Neuronal stem cell (in vitro differentiated cells): ENCODE measurements around the gene SCRN2.

Experiments used
- DNase-seq: peaks from one replicate; pipeline ENCODE4 v3.0.0-alpha.2; 2013; ENCODE audit warnings: low spot score
- H2AFZ ChIP-seq: one replicate; pipeline ENCODE4 v1.6.1; 2013; ENCODE audit warnings: mild to moderate bottlenecking, low read length, inconsistent platforms
- H2AK5ac ChIP-seq: 2 replicates; pipeline ENCODE4 v1.6.1; 2013; ENCODE audit warnings: low read depth, mild to moderate bottlenecking, inconsistent platforms, low read length, moderate library complexity, mixed read lengths
- H2BK120ac ChIP-seq: 2 replicates; pipeline ENCODE4 v1.6.1; 2013; ENCODE audit warnings: low read depth, mild to moderate bottlenecking, inconsistent platforms, low read length, moderate library complexity, mixed read lengths
- H2BK12ac ChIP-seq: one replicate; pipeline ENCODE4 v1.6.1; 2013; ENCODE audit warnings: low read length, inconsistent platforms
- H2BK15ac ChIP-seq: 2 replicates; pipeline ENCODE4 v1.6.1; 2013; ENCODE audit warnings: mild to moderate bottlenecking, low read length, inconsistent platforms, mixed read lengths
- H2BK5ac ChIP-seq: one replicate; pipeline ENCODE4 v1.6.1; 2013; ENCODE audit warnings: inconsistent platforms, mild to moderate bottlenecking, low read length, moderate library complexity
- H3K14ac ChIP-seq: one replicate; pipeline ENCODE4 v1.6.1; 2013; ENCODE audit warnings: low read length, inconsistent platforms
- H3K18ac ChIP-seq: 2 replicates; pipeline ENCODE4 v1.6.1; 2013; ENCODE audit warnings: low read length, inconsistent platforms
- H3K23ac ChIP-seq: 2 replicates; pipeline ENCODE4 v1.6.1; 2013; ENCODE audit warnings: low read depth, mild to moderate bottlenecking, mixed read lengths, low read length, inconsistent platforms; ENCODE audit not compliant: poor library complexity
- H3K27ac ChIP-seq: replicated peaks from 3 replicates; pipeline ENCODE4 v1.5.1; 2013; ENCODE audit warnings: low read length, inconsistent platforms
- H3K27me3 ChIP-seq, 3 experiments: 2 replicates each; pipeline ENCODE4 v1.6.1; 2013; ENCODE audit warnings: low read length in 3 of 3, mild to moderate bottlenecking in 2 of 3, inconsistent platforms in 1 of 3, low read depth in 1 of 3, mixed read lengths in 1 of 3, moderate library complexity in 1 of 3; ENCODE audit not compliant: control insufficient read depth in 3 of 3, insufficient read depth in 3 of 3
- H3K36me3 ChIP-seq, 2 donors: replicated peaks in 1 of 2; 2 replicates each; pipeline ENCODE4 v1.6.1; 2013; ENCODE audit warnings: low read length in 2 of 2; ENCODE audit not compliant: control insufficient read depth in 2 of 2, insufficient read depth in 2 of 2
- H3K4ac ChIP-seq: 2 replicates; pipeline ENCODE4 v1.6.1; 2013; ENCODE audit warnings: inconsistent platforms, mild to moderate bottlenecking, low read length, moderate library complexity
- H3K4me1 ChIP-seq, 2 donors: 1 replicate in 1 of 2; 2 replicates in 1 of 2; pipeline ENCODE4 v1.6.1; 2013; ENCODE audit warnings: low read length in 2 of 2, low read depth in 1 of 2; ENCODE audit not compliant: control insufficient read depth in 2 of 2, insufficient read depth in 1 of 2
- H3K4me2 ChIP-seq: one replicate; pipeline ENCODE4 v1.6.1; 2013; ENCODE audit warnings: mild to moderate bottlenecking, low read length, inconsistent platforms; ENCODE audit not compliant: insufficient read depth, poor library complexity, severe bottlenecking
- H3K4me3 ChIP-seq, 2 donors: 2 replicates each; pipeline ENCODE4 v1.5.1; 2013; ENCODE audit warnings: low read length in 2 of 2, mild to moderate bottlenecking in 2 of 2, inconsistent platforms in 1 of 2, moderate library complexity in 1 of 2
- H3K79me1 ChIP-seq: one replicate; pipeline ENCODE4 v1.6.1; 2013; ENCODE audit warnings: low read depth, mild to moderate bottlenecking, inconsistent platforms, low read length, moderate library complexity
- H3K9ac ChIP-seq: one replicate; pipeline ENCODE4 v1.6.1; 2013; ENCODE audit warnings: mild to moderate bottlenecking, low read depth, low read length, inconsistent platforms; ENCODE audit not compliant: poor library complexity
- H3K9me3 ChIP-seq, 2 donors: replicated peaks in 1 of 2; 2 replicates each; pipeline versions ENCODE3 to v1.6.1; 2013; ENCODE audit warnings: low read length in 2 of 2, mild to moderate bottlenecking in 2 of 2, inconsistent platforms in 1 of 2, low read depth in 1 of 2, mixed read lengths in 1 of 2, moderate library complexity in 1 of 2; ENCODE audit not compliant: control insufficient read depth in 2 of 2, insufficient read depth in 1 of 2
- H4K8ac ChIP-seq: one replicate; pipeline ENCODE4 v1.6.1; 2013; ENCODE audit warnings: low read depth, mild to moderate bottlenecking, inconsistent platforms, low read length, moderate library complexity
- H4K91ac ChIP-seq: one replicate; pipeline ENCODE4 v1.6.1; 2013; ENCODE audit warnings: low read length, low read depth, mild to moderate bottlenecking, inconsistent platforms; ENCODE audit not compliant: poor library complexity
- WGBS, 2 donors: extraction: QIAGEN DNeasy Blood & Tissue Kit; methylation state at CpG; one replicate each; pipeline ENCODE4 v1.1.7; 2013; ENCODE audit warnings: missing lambda C conversion rate in 2 of 2, mixed read lengths in 1 of 2; ENCODE audit not compliant: insufficient read length in 2 of 2, insufficient replicate concordance in 1 of 2; ENCODE audit errors: extremely low coverage in 2 of 2; 5-methylcytosine and 5-hydroxymethylcytosine counted together

Gene SCRN2

DNA sequence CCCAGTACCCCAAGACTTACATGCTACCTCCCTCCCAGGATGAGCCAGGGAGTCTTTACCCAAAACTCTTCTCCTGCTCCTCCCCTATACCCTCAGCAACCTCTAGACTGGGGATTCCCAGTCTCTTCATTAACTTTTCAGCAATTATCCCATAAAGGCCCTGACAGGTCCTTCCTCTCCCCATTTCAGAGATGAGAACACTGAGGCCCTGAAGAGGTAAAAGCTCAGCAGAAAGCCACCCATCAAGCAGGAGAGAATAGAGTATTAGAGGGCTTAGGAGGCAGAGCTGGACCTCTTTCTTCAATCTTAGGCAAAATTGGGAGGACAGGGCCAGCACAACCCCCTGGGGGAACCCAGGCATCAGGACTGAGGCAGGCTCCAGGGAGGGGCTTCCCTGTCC lies 15.8 kb upstream of the SCRN2 start:
- Histone ChIP-seq H3K23ac (no peak overlapping the region), H2BK15ac (no peak overlapping the region), H3K4me1 (peaks cover 0 to 4% of the 10 kb centered on the region in 2 donors), H3K18ac (no peak overlapping the region), H3K36me3 (no peaks in the 10 kb centered on the region), H3K4ac (no peak overlapping the region), H2BK120ac (no peak overlapping the region), H3K79me1 (no peaks in the 10 kb centered on the region), H4K91ac (no peak overlapping the region), H2AK5ac (no peak overlapping the region), H3K27ac (no peak overlapping the region), H3K9ac (no peak overlapping the region), H2BK12ac (no peak overlapping the region), H2AFZ (no peak overlapping the region), H3K4me2 (no peak overlapping the region), H3K4me3 (no peak overlapping the region), H3K14ac (no peak overlapping the region), H4K8ac (no peak overlapping the region), H2BK5ac (no peak overlapping the region), H3K9me3 (no peaks in the 10 kb centered on the region), H3K27me3 (peaks cover 15 to 91% (median 44%) of the 10 kb centered on the region in 3 experiments)
- DNase-seq, result no peak

DNA sequence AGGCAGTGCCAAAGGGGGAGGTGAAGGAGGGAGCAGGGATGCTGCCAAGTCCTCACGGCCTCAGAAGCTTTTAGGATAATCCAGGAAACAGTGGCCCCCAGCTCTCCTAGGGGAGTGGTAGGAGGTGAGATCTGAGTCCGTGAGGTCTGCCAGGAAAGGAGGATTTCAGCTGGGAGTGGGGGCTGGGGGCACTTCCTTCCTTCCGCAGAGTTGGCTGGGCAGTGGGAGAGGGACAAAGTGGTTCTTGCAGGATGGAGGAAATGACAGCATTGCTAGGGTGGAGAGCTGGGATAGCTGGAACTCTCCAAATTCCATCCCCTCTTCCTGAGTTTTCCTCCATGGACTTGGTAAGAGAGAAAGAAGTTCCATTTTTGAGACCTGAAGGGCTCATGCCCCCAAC lies 14.7 kb upstream of the SCRN2 start:
- H3K9ac ChIP-seq, result no peak overlapping the region
- H4K91ac ChIP-seq, result no peak overlapping the region
- no peak overlapping the region for H3K14ac ChIP-seq
- H2BK12ac ChIP-seq, result no peak overlapping the region
- H2AK5ac ChIP-seq, result no peak overlapping the region
- peaks cover 2 to 8% of the 10 kb centered on the region in 2 donors for H3K4me1 ChIP-seq
- H3K9me3 ChIP-seq, result no peaks in the 10 kb centered on the region
- H3K23ac ChIP-seq, result no peak overlapping the region
- H2BK15ac ChIP-seq, result no peak overlapping the region
- no peak overlapping the region for H3K4me2 ChIP-seq
- H3K27ac ChIP-seq, result no peak overlapping the region
- H3K27me3 ChIP-seq, result peaks cover 18 to 98% (median 51%) of the 10 kb centered on the region in 3 experiments
- H3K4ac ChIP-seq, result no peak overlapping the region
- H4K8ac ChIP-seq, result no peak overlapping the region
- no peak for DNase-seq
- no peak overlapping the region for H2BK120ac ChIP-seq
- no peak overlapping the region for H2AFZ ChIP-seq
- WGBS, 2 donors, result no CpG with 5 or more reads among the region's 3 CpGs
- no peaks in the 10 kb centered on the region for H3K36me3 ChIP-seq
- no peaks in the 10 kb centered on the region for H3K79me1 ChIP-seq
- H3K4me3 ChIP-seq, result no peak overlapping the region
- H3K18ac ChIP-seq, result no peak overlapping the region
- H2BK5ac ChIP-seq, result no peak overlapping the region

DNA sequence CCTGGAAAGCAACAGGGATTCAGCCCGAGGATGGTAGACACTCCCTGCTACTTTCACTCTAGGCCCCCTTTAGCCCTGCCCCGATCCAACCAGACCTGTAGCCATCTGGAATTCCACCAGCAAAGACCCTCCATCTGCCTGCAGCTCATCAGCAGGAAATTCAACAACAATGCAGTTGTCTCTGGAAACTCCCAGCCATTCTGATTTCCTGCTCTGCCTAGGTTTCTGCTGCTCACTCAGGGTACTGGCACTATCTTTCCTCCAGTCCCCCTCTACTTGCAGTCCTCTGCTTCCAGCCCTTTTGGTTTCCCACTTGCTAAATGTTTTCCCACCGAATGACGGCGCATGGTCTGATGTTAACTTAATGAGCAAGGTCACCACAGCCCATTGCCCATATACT lies 12.5 kb upstream of the SCRN2 start:
- Histone ChIP-seq H3K4me2 (no peak overlapping the region), H3K18ac (no peak overlapping the region)

DNA sequence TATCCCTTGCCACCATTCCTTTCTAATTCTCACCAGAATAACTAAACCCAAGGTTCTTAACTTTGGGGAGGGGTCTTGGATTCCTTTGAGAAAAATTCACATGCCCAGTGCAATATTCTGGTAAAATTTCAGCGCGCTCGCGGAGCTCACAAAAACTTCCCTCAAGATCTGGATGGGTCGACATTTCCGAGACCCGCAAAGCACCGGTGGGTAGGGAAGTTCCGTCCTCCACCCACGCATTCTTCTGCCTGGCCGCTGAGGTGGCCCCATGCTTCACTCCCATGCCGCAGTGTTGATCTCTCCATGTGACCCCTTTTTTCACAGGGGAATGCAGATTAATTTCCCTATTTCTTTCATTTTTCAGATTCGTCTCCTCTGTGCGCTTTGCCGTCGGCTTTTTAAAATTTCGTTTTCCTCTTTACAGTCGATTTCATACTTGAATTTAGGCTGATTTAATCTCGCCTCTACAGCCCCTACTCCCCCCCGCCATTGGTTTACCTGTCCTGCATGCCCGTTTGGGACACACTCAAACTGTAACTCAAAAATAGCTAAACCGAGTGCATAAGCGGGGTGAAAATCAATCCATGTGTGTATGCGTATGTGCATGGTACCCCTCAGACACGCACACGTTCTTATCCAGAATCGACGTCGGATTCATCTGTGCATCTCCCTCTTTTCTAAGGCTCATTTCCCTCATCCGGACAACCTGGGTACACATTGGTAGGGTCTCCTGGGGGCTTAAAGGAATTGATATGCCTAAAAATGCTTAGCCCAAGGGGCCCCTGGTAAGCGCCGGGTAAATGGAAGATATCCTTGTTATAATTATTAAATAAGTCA lies 11.3 kb upstream of the SCRN2 start:
- no peak overlapping the region for H2BK120ac ChIP-seq
- DNase-seq, result no peak
- no peak overlapping the region for H3K18ac ChIP-seq
- H2BK5ac ChIP-seq, result no peak overlapping the region
- H3K27me3 ChIP-seq, result peaks cover 46 to 99% (median 86%) of the 10 kb centered on the region in 3 experiments
- H2AK5ac ChIP-seq, result no peak overlapping the region
- H2BK12ac ChIP-seq, result no peak overlapping the region
- H3K4ac ChIP-seq, result no peak overlapping the region
- no peak overlapping the region for H3K14ac ChIP-seq
- no peaks in the 10 kb centered on the region for H3K79me1 ChIP-seq
- no peak overlapping the region for H4K8ac ChIP-seq
- H2AFZ ChIP-seq, result no peak overlapping the region
- no peaks in the 10 kb centered on the region for H3K36me3 ChIP-seq
- no peak overlapping the region for H3K9ac ChIP-seq
- H3K4me2 ChIP-seq, result no peak overlapping the region
- no peak overlapping the region for H3K27ac ChIP-seq
- peaks cover 3 to 4% of the 10 kb centered on the region in 2 donors for H3K9me3 ChIP-seq
- peaks cover 2 to 12% of the 10 kb centered on the region in 2 donors for H3K4me1 ChIP-seq
- H4K91ac ChIP-seq, result no peak overlapping the region
- no peak overlapping the region for H3K4me3 ChIP-seq
- H3K23ac ChIP-seq, result no peak overlapping the region
- no CpG with 5 or more reads among the region's 32 CpGs for WGBS, 2 donors
- no peak overlapping the region for H2BK15ac ChIP-seq

More for the DNA sequence above, 12.5 kb upstream of the SCRN2 start:
- no peaks in the 10 kb centered on the region for H3K36me3 ChIP-seq
- no peak overlapping the region for H3K9ac ChIP-seq
- H3K14ac ChIP-seq, result no peak overlapping the region
- peaks cover 2 to 12% of the 10 kb centered on the region in 2 donors for H3K4me1 ChIP-seq
- no peak for DNase-seq
- H3K9me3 ChIP-seq, result peaks cover under 1 to 4% of the 10 kb centered on the region in 2 donors
- H3K79me1 ChIP-seq, result no peaks in the 10 kb centered on the region
- H2AK5ac ChIP-seq, result no peak overlapping the region
- no peak overlapping the region for H3K23ac ChIP-seq
- no peak overlapping the region for H3K4ac ChIP-seq
- no peak overlapping the region for H2BK15ac ChIP-seq
- no peak overlapping the region for H4K91ac ChIP-seq
- WGBS, 2 donors, result no CpG with 5 or more reads among the region's 5 CpGs
- H2BK5ac ChIP-seq, result no peak overlapping the region
- no peak overlapping the region for H2BK120ac ChIP-seq
- no peak overlapping the region for H4K8ac ChIP-seq
- no peak overlapping the region for H2BK12ac ChIP-seq
- no peak overlapping the region for H2AFZ ChIP-seq
- no peak overlapping the region for H3K4me3 ChIP-seq
- H3K27ac ChIP-seq, result no peak overlapping the region
- H3K27me3 ChIP-seq, result peaks cover 35 to 99% (median 73%) of the 10 kb centered on the region in 3 experiments
